MM.1S (cell line): ENCODE results near the gene FPR1.

Experiments used
- DNase-seq: peaks from one replicate; pipeline ENCODE4 v3.0.0-alpha.2; 2015
- H2AFZ ChIP-seq: fragments of 300-600 bp; sonication (generic); 2 replicates; pipeline ENCODE4 v1.6.0; 2016; ENCODE audit warnings: antibody characterized with exemption, low read length
- H3F3A ChIP-seq: fragments of 300-600 bp; sonication (generic); 2 replicates; pipeline ENCODE4 v1.6.1; 2016; ENCODE audit warnings: mild to moderate bottlenecking, antibody characterized with exemption, low read length, moderate library complexity, mixed read lengths; ENCODE audit not compliant: insufficient read depth
- H3K27ac ChIP-seq: fragments of 300-600 bp; sonication (generic); 2 replicates; pipeline ENCODE4 v1.5.1; 2016; ENCODE audit warnings: mild to moderate bottlenecking, low read length
- H3K27me3 ChIP-seq: fragments of 300-600 bp; sonication (generic); replicated peaks from 2 replicates; pipeline ENCODE4 v1.6.0; 2016; ENCODE audit warnings: low read length; ENCODE audit not compliant: insufficient read depth
- H3K36me3 ChIP-seq: fragments of 300-600 bp; sonication (generic); replicated peaks from 2 replicates; pipeline ENCODE4 v1.6.1; 2016; ENCODE audit warnings: mild to moderate bottlenecking, low read length, mixed read lengths; ENCODE audit not compliant: insufficient read depth
- H3K4me1 ChIP-seq: fragments of 300-600 bp; sonication (generic); 2 replicates; pipeline ENCODE4 v1.6.1; 2016; ENCODE audit warnings: low read length, mixed read lengths
- H3K4me2 ChIP-seq: fragments of 300-600 bp; sonication (generic); 2 replicates; pipeline ENCODE4 v1.6.0; 2016; ENCODE audit warnings: low read depth, low read length
- H3K4me3 ChIP-seq: fragments of 300-600 bp; sonication (generic); 2 replicates; pipeline ENCODE4 v1.5.1; 2016; ENCODE audit warnings: low read length, mixed read lengths
- H3K79me2 ChIP-seq: fragments of 300-600 bp; sonication (generic); 2 replicates; pipeline ENCODE4 v1.6.1; 2016; ENCODE audit warnings: mixed run types, low read length, mixed read lengths
- H3K9ac ChIP-seq: fragments of 300-600 bp; sonication (generic); 2 replicates; pipeline ENCODE4 v1.6.1; 2016; ENCODE audit warnings: low read length, mixed read lengths
- H3K9me2 ChIP-seq: fragments of 300-600 bp; sonication (generic); replicated peaks from 2 replicates; pipeline ENCODE4 v1.6.1; 2016; ENCODE audit warnings: mild to moderate bottlenecking, low read length, mixed read lengths; ENCODE audit not compliant: insufficient read depth
- H3K9me3 ChIP-seq: fragments of 300-600 bp; sonication (generic); replicated peaks from 2 replicates; pipeline ENCODE4 v1.6.1; 2016; ENCODE audit warnings: mild to moderate bottlenecking, low read length, mixed read lengths; ENCODE audit not compliant: insufficient read depth
- H4K20me1 ChIP-seq: fragments of 300-600 bp; sonication (generic); 2 replicates; pipeline ENCODE4 v1.6.1; 2016; ENCODE audit warnings: mild to moderate bottlenecking, low read length, moderate library complexity, mixed read lengths; ENCODE audit not compliant: insufficient read depth
- CTCF ChIP-seq: fragments of 300-600 bp; sonication (generic); IDR thresholded peaks from 2 replicates; pipeline ENCODE4 v1.5.1; 2016; ENCODE audit warnings: antibody characterized with exemption, low read length, mixed read lengths
- EZH2 ChIP-seq: fragments of 300-600 bp; sonication (generic); optimal IDR thresholded peaks from 2 replicates; pipeline ENCODE3; 2017; ENCODE audit warnings: low read depth, mild to moderate bottlenecking, antibody characterized with exemption, low read length, mixed read lengths
- EZH2phosphoT487 ChIP-seq: fragments of 300-600 bp; sonication (generic); IDR thresholded peaks from 2 replicates; pipeline ENCODE4 v1.6.1; 2018; ENCODE audit warnings: antibody characterized with exemption, low read length

The FPR1 gene

GRCh38 chr19:51786646-51787494, 35.2 kb upstream of the FPR1 start:
- H3K4me1 ChIP-seq: no peaks in the 10 kb centered on the region
- H3K9ac ChIP-seq: no peak overlapping the region
- H3K27ac ChIP-seq: no peak overlapping the region
- no peak overlapping the region for H2AFZ ChIP-seq
- DNase-seq: no peak
- no peaks in the 10 kb centered on the region for H3F3A ChIP-seq
- TF ChIP-seq CTCF (no peak), EZH2phosphoT487 (no peak), EZH2 (no peak)
- 0 out of 2 replicates have a peak, but pooled peaks cover 3% of the 10 kb centered on the region for H3K9me3 ChIP-seq
- no peak overlapping the region for H3K4me2 ChIP-seq
- H3K9me2 ChIP-seq: no peaks in the 10 kb centered on the region
- H3K4me3 ChIP-seq: no peak overlapping the region
- H4K20me1 ChIP-seq: no peaks in the 10 kb centered on the region
- no peaks in the 10 kb centered on the region for H3K27me3 ChIP-seq
- no peaks in the 10 kb centered on the region for H3K36me3 ChIP-seq
- no peaks in the 10 kb centered on the region for H3K79me2 ChIP-seq

GRCh38 chr19:51784922-51785690, 33.4 kb upstream of the FPR1 start:
- no peaks in the 10 kb centered on the region for H3K27me3 ChIP-seq
- H3K4me1 ChIP-seq: no peaks in the 10 kb centered on the region
- H3K9ac ChIP-seq: no peak overlapping the region
- no peak for TF ChIP-seq CTCF
- no peak for TF ChIP-seq EZH2phosphoT487
- no peak for TF ChIP-seq EZH2
- H3K4me3 ChIP-seq: no peak overlapping the region
- no peaks in the 10 kb centered on the region for H3K79me2 ChIP-seq
- H3K9me3 ChIP-seq: 0 out of 2 replicates have a peak, but pooled peaks cover 3% of the 10 kb centered on the region
- H3F3A ChIP-seq: no peaks in the 10 kb centered on the region
- no peak overlapping the region for H3K4me2 ChIP-seq
- H3K27ac ChIP-seq: no peak overlapping the region
- no peak for DNase-seq
- H4K20me1 ChIP-seq: no peaks in the 10 kb centered on the region
- no peaks in the 10 kb centered on the region for H3K9me2 ChIP-seq
- no peaks in the 10 kb centered on the region for H3K36me3 ChIP-seq
- no peak overlapping the region for H2AFZ ChIP-seq

GRCh38 chr19:51784109-51784785, 32.6 kb upstream of the FPR1 start:
- H3K27ac ChIP-seq: no peak overlapping the region
- no peak overlapping the region for H2AFZ ChIP-seq
- H3K4me1 ChIP-seq: no peaks in the 10 kb centered on the region
- no peaks in the 10 kb centered on the region for H3K27me3 ChIP-seq
- no peaks in the 10 kb centered on the region for H3K36me3 ChIP-seq
- no peaks in the 10 kb centered on the region for H3K9me2 ChIP-seq
- no peak for DNase-seq
- H3K79me2 ChIP-seq: no peaks in the 10 kb centered on the region
- no peaks in the 10 kb centered on the region for H3F3A ChIP-seq
- no peak overlapping the region for H3K4me2 ChIP-seq
- no peak overlapping the region for H3K9ac ChIP-seq
- no peaks in the 10 kb centered on the region for H4K20me1 ChIP-seq
- 0 out of 2 replicates have a peak, but pooled peaks cover 3% of the 10 kb centered on the region for H3K9me3 ChIP-seq
- TF ChIP-seq CTCF (no peak), EZH2 (no peak), EZH2phosphoT487 (no peak)
- H3K4me3 ChIP-seq: no peak overlapping the region
